ENCODE data around the gene PABPN1.
A peak's percentile ranks its signal among the peaks of the same experiment; 100 is the strongest.

Gene PABPN1

DNA sequence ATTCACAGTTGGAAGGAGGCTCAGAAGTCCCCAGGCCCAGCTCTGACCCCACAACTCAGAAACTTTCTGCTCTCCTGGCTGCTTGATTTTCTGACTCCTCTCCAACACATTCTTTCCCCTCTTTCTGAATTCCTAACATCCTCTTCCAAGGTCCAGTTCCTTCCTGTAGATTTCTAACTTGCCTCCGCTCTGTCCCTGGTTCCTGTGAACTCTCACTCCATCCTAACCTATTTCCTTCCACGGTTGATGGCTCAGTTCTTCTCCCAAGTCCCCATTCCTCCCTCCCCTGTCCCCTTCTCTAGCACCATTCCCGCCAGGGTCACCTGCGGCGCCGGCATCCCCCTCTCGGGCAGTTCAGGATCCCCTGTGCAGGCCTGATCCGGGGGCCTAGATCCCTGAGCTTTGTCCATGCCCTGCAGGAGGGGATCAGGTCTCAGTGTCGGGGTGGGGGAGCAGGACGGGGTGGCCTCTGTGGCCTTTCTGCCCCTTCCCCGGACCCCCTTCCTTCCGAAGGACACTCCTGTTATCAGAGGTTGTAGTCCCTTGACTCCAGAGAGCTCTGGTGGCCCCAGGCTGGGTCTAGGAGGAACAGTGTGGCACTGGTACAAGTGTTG lies 37.4 kb downstream of the PABPN1 start:
- DNase-seq = no peak

DNA sequence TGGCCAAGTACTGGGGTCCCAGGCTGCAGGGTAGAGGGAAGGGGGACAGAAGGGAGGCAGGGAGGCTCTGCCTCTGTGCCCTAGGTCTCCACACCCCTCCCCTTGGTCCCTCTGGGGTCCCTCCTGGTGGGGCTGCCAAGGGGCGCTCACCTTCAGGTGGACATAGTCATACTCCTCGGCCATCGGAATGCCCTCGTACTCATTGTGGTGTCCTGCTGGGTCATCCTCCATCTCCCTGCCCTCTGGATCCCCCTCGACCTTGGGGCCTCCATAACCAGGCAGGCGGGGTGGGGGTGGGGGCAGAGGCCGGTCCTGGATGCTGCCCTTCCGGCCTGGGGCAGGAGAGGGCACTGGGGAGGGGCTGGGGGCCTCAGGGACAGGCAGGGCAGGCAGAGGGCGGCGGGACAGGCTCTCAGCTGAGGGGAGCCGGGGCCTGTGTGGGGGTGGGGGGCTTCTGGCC lies 37.9 kb downstream of the PABPN1 start:
- no peak for DNase-seq

DNA sequence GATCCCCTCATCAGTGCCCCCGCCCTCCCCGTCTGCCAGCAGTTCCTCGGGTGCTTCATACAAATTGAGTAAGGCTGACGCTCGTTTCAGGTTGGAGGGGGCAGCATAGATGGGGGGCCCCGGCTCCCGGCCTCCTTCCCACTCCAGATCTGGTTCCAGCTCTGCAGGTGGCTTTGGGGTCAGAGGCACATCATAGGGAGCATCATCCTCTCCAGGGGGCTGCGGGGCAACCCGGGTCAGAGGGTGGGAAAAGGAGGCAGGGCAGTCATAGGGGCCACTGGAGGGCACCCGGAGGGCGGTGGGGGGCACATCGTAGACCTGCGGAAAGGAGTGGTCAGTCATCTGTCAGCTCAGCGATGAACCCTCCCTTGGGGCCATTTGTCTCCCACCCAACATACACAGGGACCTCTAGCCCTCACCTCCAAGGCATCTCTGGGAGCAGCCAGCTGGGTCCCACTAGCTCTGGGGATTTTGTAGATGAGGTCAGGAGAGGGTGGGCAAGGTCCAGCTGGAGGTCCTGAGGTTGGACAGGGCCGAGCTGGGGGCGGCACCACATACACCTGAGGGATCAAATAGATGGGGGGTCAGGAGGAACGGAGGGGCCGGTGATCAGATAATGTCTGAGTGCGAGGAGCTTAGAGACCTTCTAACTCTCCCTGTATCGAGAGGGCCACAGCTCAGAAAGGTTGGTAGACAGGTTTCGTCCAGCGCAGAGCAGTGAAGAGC lies 38.6 kb downstream of the PABPN1 start:
- no peak for DNase-seq

DNA sequence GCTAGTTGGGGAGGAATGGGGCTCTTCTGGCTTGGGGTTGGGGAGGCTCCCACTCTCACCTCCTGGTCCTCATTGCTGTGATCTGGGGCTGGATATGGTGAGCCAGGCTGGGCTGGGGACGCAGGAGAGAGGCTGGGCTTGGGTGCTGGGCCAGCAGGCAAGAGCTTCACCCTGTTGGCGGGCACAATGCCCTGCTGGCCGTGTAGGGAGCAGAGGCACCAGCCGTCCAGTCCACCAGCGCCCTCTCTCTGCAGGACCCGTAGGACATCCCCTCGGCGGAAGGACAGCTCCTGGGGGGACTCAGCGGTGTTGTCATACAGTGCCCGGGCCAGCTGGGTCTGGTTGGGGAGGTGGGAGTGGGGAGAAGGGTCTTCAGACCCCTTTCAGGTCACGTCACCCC lies 39.2 kb downstream of the PABPN1 start:
- no peak for DNase-seq

GRCh38 chr14:23361320-23361719 lies 40.1 kb downstream of the PABPN1 start:
- no peak for DNase-seq

GRCh38 chr14:23361763-23362162 lies 40.5 kb downstream of the PABPN1 start:
- no peak for DNase-seq

DNA sequence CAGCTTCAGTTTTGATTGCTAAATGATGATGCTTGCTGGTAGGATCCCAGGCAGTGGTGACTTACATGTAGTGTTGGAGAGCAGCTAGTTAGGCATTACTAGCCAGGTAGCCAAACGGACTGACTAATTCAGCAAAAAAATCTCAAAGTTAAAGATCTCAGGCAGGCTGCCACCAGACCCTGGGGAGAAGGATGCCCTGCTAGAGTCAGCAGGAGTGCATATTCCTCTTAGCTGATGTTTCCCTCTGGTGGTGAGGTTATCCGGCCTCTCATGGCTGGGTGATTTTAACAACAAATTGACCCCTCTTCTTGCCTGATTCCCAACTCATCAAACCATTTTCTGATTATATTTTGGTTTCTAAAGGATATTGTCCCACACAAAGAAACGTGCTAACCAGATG lies 40.9 kb downstream of the PABPN1 start:
- peak; percentile 6 for DNase-seq

GRCh38 chr14:23364164-23365035 lies 43.1 kb downstream of the PABPN1 start:
- no peak for DNase-seq

- no peak for DNase-seq
Observed at GRCh38 chr14:23365036-23365731, 43.9 kb downstream of the PABPN1 start, which contains the start of gene EFS. Gene EFS (minus strand): TSS chr14:23365172. CDS start chr14:23365025, 147 bp downstream.

- peak; percentile 80 for DNase-seq
Observed at GRCh38 chr14:23365732-23366425, 44.6 kb downstream of the PABPN1 start.

DNA sequence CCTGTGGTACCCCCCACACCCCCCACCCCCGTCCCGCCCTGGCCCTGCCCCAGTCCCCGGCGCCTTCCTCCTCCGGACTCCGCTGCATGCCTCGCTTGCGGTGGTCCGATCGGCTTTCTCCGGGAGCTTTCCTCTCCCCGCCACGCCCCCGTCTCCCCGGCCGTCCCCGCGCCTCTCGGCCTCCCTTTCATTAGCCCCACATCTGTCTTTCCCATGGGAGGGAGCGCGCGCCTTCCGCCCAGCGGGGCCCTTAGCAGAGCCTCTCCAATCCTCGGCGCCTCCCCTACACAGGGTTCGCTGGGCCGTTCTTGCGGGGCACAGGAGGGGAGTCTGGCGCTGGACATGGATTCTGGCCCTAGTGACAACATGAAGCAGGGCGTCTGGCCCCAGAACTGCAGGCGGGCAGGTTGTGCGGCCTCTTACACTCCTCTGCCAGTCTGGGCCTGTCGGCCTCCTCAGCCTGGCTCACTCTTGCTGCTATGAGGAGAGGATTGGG lies 45.2 kb downstream of the PABPN1 start:
- DNase-seq = peak; percentile 80

DNA sequence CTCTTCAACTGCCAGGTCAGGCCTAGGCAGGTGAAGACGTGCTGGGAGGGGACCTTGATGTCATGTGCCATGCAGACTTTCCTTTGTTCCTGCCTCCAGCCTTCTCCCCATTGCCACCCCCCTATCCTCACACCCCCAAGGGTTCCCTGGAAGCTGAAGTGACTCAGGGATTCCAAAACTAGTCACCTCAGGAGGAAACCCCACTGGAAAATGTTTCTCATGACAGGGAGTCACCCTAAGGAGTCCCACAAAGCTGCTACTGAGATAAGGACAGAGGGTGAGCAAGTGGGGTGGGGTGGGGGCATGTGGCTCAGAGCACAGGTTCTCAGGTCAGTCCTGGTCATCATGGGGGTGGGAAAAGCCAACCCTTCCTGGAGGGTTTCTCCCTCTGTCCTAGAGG lies 49.0 kb downstream of the PABPN1 start:
- no peak for DNase-seq

GRCh38 chr14:23371865-23372264 lies 50.6 kb downstream of the PABPN1 start:
- DNase-seq = no peak

DNA sequence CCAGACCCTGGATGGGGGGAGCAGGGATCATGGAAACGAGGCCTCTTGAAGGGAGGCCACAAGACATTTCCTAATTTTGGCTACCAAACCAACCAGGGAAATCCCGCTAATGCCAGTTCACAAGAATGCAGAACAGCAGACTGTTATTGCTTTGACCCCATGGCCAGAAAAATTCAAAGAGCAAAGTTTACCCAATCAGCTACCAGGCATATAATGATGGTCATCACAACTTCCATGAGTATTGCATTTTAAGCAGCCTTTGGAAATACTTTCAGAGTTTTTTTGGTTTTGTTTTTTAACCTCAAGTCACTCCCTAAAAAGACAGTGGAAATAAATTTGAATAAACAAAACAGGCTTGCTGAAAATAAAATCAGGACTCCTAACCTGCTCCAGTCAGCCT lies 51.3 kb downstream of the PABPN1 start, which contains the start of gene IL25:
Gene IL25, plus strand, starts transcription at position 301 of the 400 bp plus-strand sequence.
- no peak for DNase-seq

DNA sequence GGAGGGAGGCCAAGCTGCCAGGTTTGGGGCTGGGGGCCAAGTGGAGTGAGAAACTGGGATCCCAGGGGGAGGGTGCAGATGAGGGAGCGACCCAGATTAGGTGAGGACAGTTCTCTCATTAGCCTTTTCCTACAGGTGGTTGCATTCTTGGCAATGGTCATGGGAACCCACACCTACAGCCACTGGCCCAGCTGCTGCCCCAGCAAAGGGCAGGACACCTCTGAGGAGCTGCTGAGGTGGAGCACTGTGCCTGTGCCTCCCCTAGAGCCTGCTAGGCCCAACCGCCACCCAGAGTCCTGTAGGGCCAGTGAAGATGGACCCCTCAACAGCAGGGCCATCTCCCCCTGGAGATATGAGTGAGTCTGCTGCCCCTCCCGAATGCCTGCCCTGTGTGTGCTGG lies 51.8 kb downstream of the PABPN1 start:
- DNase-seq = no peak

Data from NCI-H2227 treated with DMSO at 0.1 percent for 48 hours (cell line).